CD14-positive monocyte (primary cell): ENCODE data around the gene EPS8L1. TPM values are rescaled to one million over a fixed set of nuclear protein-coding genes. Genes with fewer than 3 reads are reported as not detected.

Experiments
- DNase-seq, 3 donors: peaks; one replicate each; pipeline ENCODE4 v3.0.0-alpha.2; 2011 to 2022
- H2AFZ ChIP-seq: 2 replicates; pipeline ENCODE4 v1.6.0; 2012; ENCODE audit warnings: mild to moderate bottlenecking, low read depth, low read length, inconsistent platforms; ENCODE audit not compliant: insufficient read depth, poor library complexity, severe bottlenecking
- H3K27ac ChIP-seq, 2 donors: 1 replicate in 1 of 2; 2 replicates in 1 of 2; pipeline ENCODE4 v1.5.1; 2012 to 2013; ENCODE audit warnings: low read length in 2 of 2, control low read depth in 1 of 2, inconsistent platforms in 1 of 2, low read depth in 1 of 2, mild to moderate bottlenecking in 1 of 2
- H3K27me3 ChIP-seq, 2 donors: one replicate each; pipeline versions ENCODE4 v1.6.0 to v1.6.1; 2011 to 2013; ENCODE audit warnings: low read length in 2 of 2; ENCODE audit not compliant: control insufficient read depth in 2 of 2, insufficient read depth in 2 of 2
- H3K36me3 ChIP-seq, 2 donors: replicated peaks in 1 of 2; 1 replicate in 1 of 2; 2 replicates in 1 of 2; pipeline versions ENCODE4 v1.5.1 to v1.6.1; 2012 to 2013; ENCODE audit warnings: low read length in 2 of 2, control low read depth in 1 of 2, inconsistent platforms in 1 of 2, mild to moderate bottlenecking in 1 of 2; ENCODE audit not compliant: insufficient read depth in 2 of 2, control insufficient read depth in 1 of 2
- H3K4me1 ChIP-seq, 2 donors: 1 replicate in 1 of 2; 2 replicates in 1 of 2; pipeline versions ENCODE4 v1.5.1 to v1.6.1; 2012 to 2013; ENCODE audit warnings: low read length in 2 of 2, control low read depth in 1 of 2, inconsistent platforms in 1 of 2, mild to moderate bottlenecking in 1 of 2, moderate library complexity in 1 of 2; ENCODE audit not compliant: insufficient read depth in 2 of 2, control insufficient read depth in 1 of 2
- H3K4me2 ChIP-seq: replicated peaks from 2 replicates; pipeline ENCODE3; 2012; ENCODE audit warnings: low read length, moderate library complexity, mild to moderate bottlenecking; ENCODE audit not compliant: poor library complexity, severe bottlenecking; ENCODE audit errors: extremely low read depth
- H3K4me3 ChIP-seq, 3 experiments: fragments of 200-600 bp in 1 of 3; sonication (generic) in 1 of 3; replicated peaks in 1 of 3; 1 replicate in 2 of 3; 2 replicates in 1 of 3; pipeline ENCODE4 v1.5.1; 2011 to 2013; ENCODE audit warnings: low read length in 3 of 3, mild to moderate bottlenecking in 3 of 3, control low read depth in 2 of 3, low read depth in 2 of 3, inconsistent platforms in 1 of 3, moderate library complexity in 1 of 3
- H3K79me2 ChIP-seq: 2 replicates; pipeline ENCODE4 v1.6.0; 2012; ENCODE audit warnings: mild to moderate bottlenecking, control low read depth, inconsistent platforms, low read length, moderate library complexity; ENCODE audit not compliant: insufficient read depth
- H3K9ac ChIP-seq: 2 replicates; pipeline ENCODE4 v1.6.0; 2017; ENCODE audit warnings: low read length, mild to moderate bottlenecking; ENCODE audit not compliant: insufficient read depth, poor library complexity, severe bottlenecking
- H3K9me3 ChIP-seq, 2 donors: replicated peaks in 1 of 2; 1 replicate in 1 of 2; 2 replicates in 1 of 2; pipeline versions ENCODE4 v1.5.1 to v1.6.1; 2012 to 2013; ENCODE audit warnings: low read length in 2 of 2, control low read depth in 1 of 2; ENCODE audit not compliant: control insufficient read depth in 1 of 2, insufficient read depth in 1 of 2
- H4K20me1 ChIP-seq: 2 replicates; pipeline ENCODE4 v1.6.0; 2012; ENCODE audit warnings: mild to moderate bottlenecking, low read length, control low read depth, moderate library complexity; ENCODE audit not compliant: insufficient read depth
- H3K27ac Mint-ChIP-seq, 7 donors: one replicate each; pipeline ENCODE4 v1.8.0; 2020; ENCODE audit warnings: mild to moderate bottlenecking in 7 of 7, mixed read lengths in 7 of 7, moderate library complexity in 6 of 7, inconsistent platforms in 2 of 7
- H3K27me3 Mint-ChIP-seq, 3 donors: one replicate each; pipeline ENCODE4 v1.8.0; 2021 to 2022; ENCODE audit warnings: low read depth in 3 of 3, mild to moderate bottlenecking in 3 of 3, mixed read lengths in 3 of 3, moderate library complexity in 3 of 3, inconsistent platforms in 1 of 3
- H3K36me3 Mint-ChIP-seq, 2 donors: one replicate each; pipeline ENCODE4 v1.8.0; 2020; ENCODE audit warnings: mixed read lengths in 2 of 2, inconsistent platforms in 1 of 2, mild to moderate bottlenecking in 1 of 2
- H3K4me1 Mint-ChIP-seq: one replicate; pipeline ENCODE4 v1.8.0; 2020; ENCODE audit warnings: mild to moderate bottlenecking, mixed read lengths
- H3K4me3 Mint-ChIP-seq, 2 donors: one replicate each; pipeline ENCODE4 v1.8.0; 2020; ENCODE audit warnings: mild to moderate bottlenecking in 2 of 2, mixed read lengths in 2 of 2, moderate library complexity in 1 of 2
- H3K9me3 Mint-ChIP-seq, 7 donors: one replicate each; pipeline ENCODE4 v1.8.0; 2020 to 2022; ENCODE audit warnings: mixed read lengths in 7 of 7, mild to moderate bottlenecking in 6 of 7, moderate library complexity in 6 of 7, inconsistent platforms in 2 of 7
- WGBS: methylation state at CpG from one replicate; pipeline ENCODE4 v1.1.5; 2013; ENCODE audit warnings: missing lambda C conversion rate; ENCODE audit not compliant: insufficient coverage; 5-methylcytosine and 5-hydroxymethylcytosine counted together
- intact Hi-C, 2 donors: fragments of 100-400 bp; cut with micrococcal nuclease; formaldehyde crosslinking; loops; one replicate each; pipeline versions ENCODE4 v1.15.0 to v1.15.1; 2023
- polyA plus RNA-seq, 3 donors: library from polyadenylated mRNA; depleted of rRNA in 1 of 3; unstranded in 2 of 3; stranded (reverse) in 1 of 3; fragments of 300-500 nt in 2 of 3; fragments of >200 nt in 1 of 3; fragmentation: Illumina TruSeq in 2 of 3; gene quantifications; 1 replicate in 2 of 3; 2 replicates in 1 of 3; pipeline ENCODE4 v1.2.3, GENCODE V29; 2012 to 2021
- TF ChIP-seq, protein P1 (sequence below): fragments of 200-600 bp; IDR thresholded peaks from one replicate; pipeline ENCODE4 v1.8.0; 2022; ENCODE audit warnings: antibody characterized with exemption, mild to moderate bottlenecking

Gene EPS8L1
- polyA plus RNA-seq, 3 donors, result 1.5 to 5.0 (median 1.8) TPM

DNA sequence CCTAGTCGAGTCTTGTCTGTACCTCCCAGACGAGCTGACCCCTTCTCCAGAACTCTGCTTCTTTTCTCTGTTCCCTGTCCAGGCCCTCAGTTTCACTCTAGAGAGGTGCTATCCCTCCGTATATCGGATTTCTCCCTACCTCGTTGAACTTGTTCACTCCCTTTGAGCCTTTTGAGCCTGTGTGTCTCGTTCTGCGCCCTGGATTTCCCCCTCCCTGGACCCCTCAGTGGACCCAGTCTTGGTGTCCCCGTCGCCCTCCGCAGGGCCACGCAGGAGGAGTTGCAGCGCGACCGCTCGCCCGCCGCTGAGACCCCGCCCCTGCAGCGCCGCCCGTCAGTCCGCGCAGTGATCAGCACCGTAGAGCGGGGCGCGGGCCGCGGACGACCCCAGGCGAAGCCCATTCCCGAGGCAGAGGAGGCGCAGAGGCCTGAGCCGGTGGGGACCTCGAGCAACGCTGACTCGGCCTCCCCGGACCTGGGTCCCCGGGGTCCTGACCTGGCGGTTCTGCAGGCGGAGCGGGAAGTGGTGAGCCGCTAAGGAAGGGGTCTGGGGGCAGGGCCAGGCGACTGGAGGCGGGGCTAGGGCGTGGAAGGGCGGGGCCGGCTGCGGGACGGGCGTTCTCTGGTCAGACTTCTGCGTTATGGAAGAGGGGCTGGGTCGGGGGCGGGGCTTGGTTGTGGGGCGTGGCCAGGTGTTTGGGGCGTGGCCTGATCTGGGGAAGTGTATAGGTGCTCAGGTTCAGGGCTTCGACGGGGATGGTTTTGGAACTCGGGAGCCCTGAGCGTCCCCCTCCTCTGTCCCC is 5.5 kb downstream of the EPS8L1 start:
- Histone ChIP-seq H3K4me2 (peak overlapping the region; percentile 92), H3K27ac (peak overlapping the region in 1 of 2 donors; percentile 36), H3K4me3 (peak overlapping the region; percentile 38 to 89 (median 38)), H2AFZ (peak overlapping the region; percentile 86), H3K4me1 (peaks cover 33 to 35% of the 10 kb centered on the region in 2 donors), H3K79me2 (no peaks in the 10 kb centered on the region), H3K9me3 (peaks cover 9 to 14% of the 10 kb centered on the region in 2 donors), H3K27me3 (peaks cover 27 to 63% of the 10 kb centered on the region in 2 donors), H3K9ac (peak overlapping the region; percentile 59), H3K36me3 (no peaks in the 10 kb centered on the region), H4K20me1 (peaks cover 16% of the 10 kb centered on the region)
- under 1% methylated on average over 60 of the region's 60 CpGs for whole genome bisulfite sequencing
- DNase-seq, result peak; percentile 61 to 81 (median 76)
- TF ChIP-seq, protein P1, sequence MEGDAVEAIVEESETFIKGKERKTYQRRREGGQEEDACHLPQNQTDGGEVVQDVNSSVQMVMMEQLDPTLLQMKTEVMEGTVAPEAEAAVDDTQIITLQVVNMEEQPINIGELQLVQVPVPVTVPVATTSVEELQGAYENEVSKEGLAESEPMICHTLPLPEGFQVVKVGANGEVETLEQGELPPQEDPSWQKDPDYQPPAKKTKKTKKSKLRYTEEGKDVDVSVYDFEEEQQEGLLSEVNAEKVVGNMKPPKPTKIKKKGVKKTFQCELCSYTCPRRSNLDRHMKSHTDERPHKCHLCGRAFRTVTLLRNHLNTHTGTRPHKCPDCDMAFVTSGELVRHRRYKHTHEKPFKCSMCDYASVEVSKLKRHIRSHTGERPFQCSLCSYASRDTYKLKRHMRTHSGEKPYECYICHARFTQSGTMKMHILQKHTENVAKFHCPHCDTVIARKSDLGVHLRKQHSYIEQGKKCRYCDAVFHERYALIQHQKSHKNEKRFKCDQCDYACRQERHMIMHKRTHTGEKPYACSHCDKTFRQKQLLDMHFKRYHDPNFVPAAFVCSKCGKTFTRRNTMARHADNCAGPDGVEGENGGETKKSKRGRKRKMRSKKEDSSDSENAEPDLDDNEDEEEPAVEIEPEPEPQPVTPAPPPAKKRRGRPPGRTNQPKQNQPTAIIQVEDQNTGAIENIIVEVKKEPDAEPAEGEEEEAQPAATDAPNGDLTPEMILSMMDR, result no peak
- peaks cover 26% of the 10 kb centered on the region for H3K4me1 Mint-ChIP-seq
- peaks cover 57 to 78% (median 63%) of the 10 kb centered on the region in 3 donors for H3K27me3 Mint-ChIP-seq
- H3K9me3 Mint-ChIP-seq, result peaks cover 10 to 35% (median 23%) of the 10 kb centered on the region in 7 donors
- peak overlapping the region; percentile 71 to 93 for H3K4me3 Mint-ChIP-seq
- intact Hi-C loops, result loop anchor here in 1 of 2 donors (10.0 kb wide), 1 partner anchor 84 kb away; the partner anchor contains the start of gene DNAAF3
- peaks cover 7 to 12% of the 10 kb centered on the region in 2 donors for H3K36me3 Mint-ChIP-seq
- peak overlapping the region in 4 of 7 donors; percentile 13 to 88 (median 72) for H3K27ac Mint-ChIP-seq

DNA sequence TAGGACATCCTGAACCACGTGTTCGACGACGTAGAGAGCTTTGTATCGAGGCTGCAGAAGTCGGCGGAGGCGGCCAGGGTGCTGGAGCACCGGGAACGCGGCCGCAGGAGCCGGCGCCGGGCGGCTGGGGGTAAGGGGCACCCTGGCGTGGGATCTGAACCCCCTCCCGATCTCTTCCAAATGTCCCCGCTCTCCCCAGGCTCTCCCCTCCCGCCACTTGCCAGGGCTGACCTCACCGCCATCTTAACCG is 6.0 kb downstream of the EPS8L1 start:
- Mint-ChIP-seq H3K27me3 (peaks cover 59 to 83% (median 68%) of the 10 kb centered on the region in 3 donors), H3K36me3 (peaks cover 7 to 12% of the 10 kb centered on the region in 2 donors), H3K27ac (peak overlapping the region in 2 of 7 donors; percentile 61 to 63), H3K4me1 (peaks cover 26% of the 10 kb centered on the region), H3K4me3 (peak overlapping the region; percentile 71 to 93), H3K9me3 (peaks cover 10 to 35% (median 23%) of the 10 kb centered on the region in 7 donors)
- Histone ChIP-seq H3K27me3 (peaks cover 28 to 68% of the 10 kb centered on the region in 2 donors), H3K27ac (no peak overlapping the region), H3K4me1 (peaks cover 34% of the 10 kb centered on the region in 2 donors), H4K20me1 (peaks cover 21% of the 10 kb centered on the region), H3K79me2 (no peaks in the 10 kb centered on the region), H3K9ac (no peak overlapping the region), H3K4me3 (peak overlapping the region in 1 of 3 experiments; percentile 89), H2AFZ (peak overlapping the region; percentile 71), H3K4me2 (peak overlapping the region; percentile 92), H3K36me3 (no peaks in the 10 kb centered on the region), H3K9me3 (peaks cover 9 to 14% of the 10 kb centered on the region in 2 donors)
- TF ChIP-seq, protein P1, result no peak
- intact Hi-C loops, result loop anchor here in 1 of 2 donors (10.0 kb wide), 1 partner anchor 83 kb away; the partner anchor contains the start of gene DNAAF3
- DNase-seq, result no peak
- WGBS, result 4% methylated on average over 19 of the region's 22 CpGs
